HG03060 (cell line): ENCODE results near the gene GPRC5A.
"Not testable (repeated sequence)": the region's sequence is repeated elsewhere in the genome, so short reads cannot be mapped to it uniquely, and the experiment has no call there.

Experiments used
- ATAC-seq: cut with Tn5 transposase; IDR thresholded peaks from one replicate; pipeline ENCODE4 v1.9.1; 2021; ENCODE audit warnings: low read depth, moderate number of reproducible peaks; ENCODE audit not compliant: unreplicated experiment

The GPRC5A gene

GRCh38 chr12:12891080-12891880, at the start of gene GPRC5A:
TSS of gene GPRC5A (plus strand) at chr12:12891562. CDS start at chr12:12908250, 16,688 bp downstream.
- ATAC-seq: no peak

- ATAC-seq: no peak
Observed at GRCh38 chr12:12845794-12846243, 45.5 kb upstream of the GPRC5A start.

GRCh38 chr12:12846780-12847179, 44.6 kb upstream of the GPRC5A start:
- ATAC-seq: not testable (repeated sequence)

- no peak for ATAC-seq
Observed at GRCh38 chr12:12853435-12853834, 37.9 kb upstream of the GPRC5A start.

GRCh38 chr12:12859690-12860089, 31.7 kb upstream of the GPRC5A start:
- ATAC-seq: no peak

- ATAC-seq: no peak
Observed at GRCh38 chr12:12864243-12864642, 27.1 kb upstream of the GPRC5A start.

GRCh38 chr12:12868477-12869235, 22.7 kb upstream of the GPRC5A start:
- no peak for ATAC-seq

GRCh38 chr12:12870465-12870864, 20.9 kb upstream of the GPRC5A start:
- no peak for ATAC-seq

- ATAC-seq: no peak
Observed at GRCh38 chr12:12871587-12872138, 19.7 kb upstream of the GPRC5A start.

- no peak for ATAC-seq
Observed at GRCh38 chr12:12872139-12872933, 19.0 kb upstream of the GPRC5A start.

GRCh38 chr12:12872934-12873275, 18.5 kb upstream of the GPRC5A start:
- ATAC-seq: no peak

- ATAC-seq: no peak
Observed at GRCh38 chr12:12874029-12874428, 17.3 kb upstream of the GPRC5A start.

GRCh38 chr12:12875301-12875700, 16.1 kb upstream of the GPRC5A start:
- not testable (repeated sequence) for ATAC-seq

GRCh38 chr12:12877153-12877768, 14.1 kb upstream of the GPRC5A start:
- ATAC-seq: no peak

- no peak for ATAC-seq
Observed at GRCh38 chr12:12877781-12878455, 13.4 kb upstream of the GPRC5A start.

GRCh38 chr12:12880537-12880936, 10.8 kb upstream of the GPRC5A start:
- ATAC-seq: no peak

- ATAC-seq: no peak
Observed at GRCh38 chr12:12881151-12881909, 10.0 kb upstream of the GPRC5A start.

- ATAC-seq: no peak
Observed at GRCh38 chr12:12882288-12882687, 9.1 kb upstream of the GPRC5A start.
